NCI-H446 treated with DMSO at 0.1 percent for 48 hours (cell line): Measurements from ENCODE around the gene TATDN2.

Experiments
- DNase-seq: peaks from one replicate; lab custom pipeline; 2025; lab: John Stamatoyannopoulos, UW

The TATDN2 gene, protein sequence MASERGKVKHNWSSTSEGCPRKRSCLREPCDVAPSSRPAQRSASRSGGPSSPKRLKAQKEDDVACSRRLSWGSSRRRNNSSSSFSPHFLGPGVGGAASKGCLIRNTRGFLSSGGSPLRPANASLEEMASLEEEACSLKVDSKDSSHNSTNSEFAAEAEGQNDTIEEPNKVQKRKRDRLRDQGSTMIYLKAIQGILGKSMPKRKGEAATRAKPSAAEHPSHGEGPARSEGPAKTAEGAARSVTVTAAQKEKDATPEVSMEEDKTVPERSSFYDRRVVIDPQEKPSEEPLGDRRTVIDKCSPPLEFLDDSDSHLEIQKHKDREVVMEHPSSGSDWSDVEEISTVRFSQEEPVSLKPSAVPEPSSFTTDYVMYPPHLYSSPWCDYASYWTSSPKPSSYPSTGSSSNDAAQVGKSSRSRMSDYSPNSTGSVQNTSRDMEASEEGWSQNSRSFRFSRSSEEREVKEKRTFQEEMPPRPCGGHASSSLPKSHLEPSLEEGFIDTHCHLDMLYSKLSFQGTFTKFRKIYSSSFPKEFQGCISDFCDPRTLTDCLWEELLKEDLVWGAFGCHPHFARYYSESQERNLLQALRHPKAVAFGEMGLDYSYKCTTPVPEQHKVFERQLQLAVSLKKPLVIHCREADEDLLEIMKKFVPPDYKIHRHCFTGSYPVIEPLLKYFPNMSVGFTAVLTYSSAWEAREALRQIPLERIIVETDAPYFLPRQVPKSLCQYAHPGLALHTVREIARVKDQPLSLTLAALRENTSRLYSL

DNA sequence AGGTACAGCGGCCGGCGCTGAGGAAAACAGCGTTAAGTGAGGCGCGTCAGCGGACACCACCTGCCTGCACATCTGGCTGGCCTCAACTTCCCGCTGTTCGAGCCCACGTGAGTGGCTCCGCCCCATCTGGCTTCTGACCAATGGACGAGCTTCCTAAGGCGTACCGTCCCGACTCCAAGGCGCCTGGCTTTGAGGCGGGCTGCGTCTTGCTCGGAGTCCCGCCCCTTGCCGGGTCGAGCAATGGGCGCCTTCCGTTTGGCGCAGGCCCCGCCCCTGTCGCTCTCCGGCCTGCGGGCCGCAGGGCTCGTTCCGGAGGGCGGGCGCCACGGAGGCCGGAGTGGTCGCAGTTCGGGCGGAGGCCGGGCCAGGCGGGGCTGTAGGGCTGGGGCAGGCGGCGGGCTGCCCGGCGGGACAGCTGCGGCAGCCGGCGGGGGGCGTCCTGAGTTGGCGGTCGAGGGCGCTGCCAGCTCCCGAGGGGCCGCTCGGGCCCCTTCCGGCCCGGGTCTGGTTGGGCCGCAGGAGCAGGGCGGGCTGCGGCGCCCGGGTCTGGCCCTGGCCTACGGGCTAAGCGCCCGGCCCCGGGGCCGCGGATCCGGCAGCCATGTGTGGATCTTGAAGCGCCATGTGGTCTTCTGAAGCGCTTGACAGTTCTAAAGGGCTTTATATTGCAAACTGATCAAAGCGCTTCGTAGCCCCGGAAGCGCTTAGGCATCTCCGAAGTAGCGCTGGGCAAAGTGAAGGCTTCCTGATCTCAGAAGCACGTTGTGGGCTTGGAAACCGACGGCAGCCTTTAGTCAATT is at the start of gene TATDN2:
TSS of gene TATDN2 (plus strand) at position 276 of the 800 bp plus-strand sequence. CDS start 742 bp downstream, outside the sequence.
- peak; percentile 66 for DNase-seq

DNA sequence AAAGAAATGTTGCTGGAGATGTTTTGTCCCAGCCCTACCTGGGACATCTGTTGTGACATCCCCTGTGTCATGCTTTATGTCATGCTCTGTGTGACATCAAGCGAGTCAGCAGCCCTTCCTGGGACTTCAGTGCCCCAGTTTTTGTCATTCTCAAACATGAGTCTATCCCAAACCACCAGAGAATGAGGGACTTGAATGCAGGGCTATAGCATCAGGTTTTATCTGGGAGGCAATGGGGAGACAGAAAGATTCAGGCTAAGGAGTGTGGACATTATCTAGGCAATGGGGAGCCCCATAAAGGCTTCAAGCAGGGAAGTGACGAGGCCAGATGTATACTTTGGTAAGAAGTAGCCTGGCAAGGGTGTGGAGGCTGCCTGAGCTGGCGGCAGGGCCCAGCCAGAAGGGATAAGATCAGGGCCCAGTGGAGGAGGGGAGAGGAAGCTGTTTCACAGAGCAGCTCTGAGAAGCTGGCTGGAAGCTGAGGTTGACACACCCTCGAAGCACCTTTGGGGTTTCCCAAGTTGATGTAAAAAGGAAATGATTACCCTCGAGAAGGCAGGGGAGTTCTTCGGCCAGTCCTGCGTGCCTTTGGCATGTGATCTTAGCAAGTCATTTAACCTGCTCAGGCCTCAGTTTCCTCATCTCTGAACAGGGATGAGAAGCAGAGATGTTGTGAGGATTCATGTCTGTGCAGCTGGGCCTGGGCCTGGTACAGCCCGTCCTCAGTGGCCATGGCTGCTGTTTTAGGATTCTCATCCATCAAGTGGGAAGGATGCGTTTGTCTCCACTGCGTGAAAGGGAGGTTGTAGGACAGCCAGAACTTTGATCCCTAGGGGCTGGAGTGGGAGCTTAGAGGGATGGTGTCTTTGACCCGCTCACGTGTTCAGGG is 49.3 kb upstream of the TATDN2 start:
- DNase-seq, result no peak

DNA sequence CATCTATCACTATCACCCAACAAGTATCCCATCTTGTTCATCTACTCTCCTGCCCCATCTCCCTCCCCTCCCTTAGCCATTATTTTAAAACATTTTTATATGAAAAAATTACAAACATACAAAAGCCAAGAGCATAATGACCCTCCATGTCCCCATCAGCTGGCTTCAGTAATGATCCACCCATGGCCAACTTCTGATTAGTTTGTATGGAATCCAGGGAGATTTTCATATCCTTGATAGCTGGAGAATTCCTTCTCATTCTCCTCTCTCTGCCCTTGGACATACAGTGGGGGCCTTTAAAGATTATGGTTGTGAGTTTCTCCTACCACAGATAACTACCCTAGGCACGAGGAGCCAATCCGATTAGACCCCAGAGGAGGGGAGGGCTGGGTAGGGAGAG is 43.3 kb upstream of the TATDN2 start:
- no peak for DNase-seq

GRCh38 chr3:10205451-10206165 is 42.7 kb upstream of the TATDN2 start:
- no peak for DNase-seq

DNA sequence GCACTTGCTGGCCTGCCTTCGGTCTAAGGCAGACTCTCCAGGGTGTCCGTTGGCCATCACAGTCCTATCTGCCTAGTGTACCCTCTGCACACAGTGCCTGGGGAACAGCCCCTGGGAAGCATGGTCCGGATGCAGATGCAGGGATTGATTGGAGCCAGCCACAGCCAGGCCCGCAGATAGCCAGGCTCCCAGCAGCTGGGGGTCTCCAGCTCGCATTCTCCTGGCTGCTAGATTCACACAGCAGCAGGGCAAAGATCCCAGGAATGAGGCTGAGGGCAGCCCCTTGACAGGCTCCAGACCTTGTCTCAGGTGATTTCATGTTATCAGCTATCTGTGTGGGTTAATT is 42.1 kb upstream of the TATDN2 start:
- no peak for DNase-seq

DNA sequence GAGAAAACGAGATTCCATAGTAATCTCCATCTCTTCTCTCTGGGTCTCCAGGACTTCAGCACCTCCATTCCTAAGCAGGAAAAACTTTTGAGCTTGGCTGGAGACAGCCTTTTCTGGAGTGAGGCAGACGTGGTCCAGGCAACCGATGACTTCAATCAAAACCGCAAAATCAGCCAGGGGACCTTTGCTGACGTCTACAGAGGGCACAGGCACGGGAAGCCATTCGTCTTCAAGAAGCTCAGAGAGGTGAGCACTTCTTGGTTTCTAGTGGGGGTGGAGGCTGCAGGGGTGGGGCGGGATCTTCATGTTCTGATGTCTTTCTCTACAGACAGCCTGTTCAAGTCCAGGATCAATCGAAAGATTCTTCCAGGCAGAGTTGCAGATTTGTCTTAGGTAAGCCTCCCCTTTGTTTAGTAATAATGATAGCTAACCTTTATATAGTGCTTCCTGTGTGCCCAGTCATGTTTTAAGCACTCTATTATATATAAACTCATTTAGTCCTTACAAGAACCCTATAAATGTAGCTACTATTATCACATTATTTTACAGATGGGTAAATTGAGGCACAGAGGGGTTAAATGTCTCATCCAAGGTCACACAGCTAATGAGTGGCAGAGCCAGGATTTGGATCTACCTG is 35.0 kb upstream of the TATDN2 start:
- DNase-seq, result no peak

GRCh38 chr3:10215578-10216368 is 32.5 kb upstream of the TATDN2 start:
- DNase-seq, result no peak

DNA sequence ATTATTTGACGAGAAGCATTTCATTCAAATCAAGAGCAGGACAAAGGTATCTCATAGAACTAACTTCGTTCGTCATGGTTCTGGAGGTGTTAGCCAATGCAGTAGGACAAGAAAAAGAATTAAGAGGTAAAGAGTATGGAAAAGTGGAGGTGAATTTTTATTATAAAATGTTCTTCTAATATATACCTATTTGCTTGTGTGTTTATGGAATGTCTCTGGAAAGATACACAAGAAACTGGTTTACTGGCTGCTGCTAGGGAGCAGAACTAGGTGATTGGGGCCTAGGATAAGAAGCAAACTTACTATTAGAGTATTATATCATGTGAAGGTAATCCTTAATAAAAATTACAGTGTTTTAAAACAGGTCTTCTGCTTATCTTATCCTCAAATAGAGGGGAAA is 30.9 kb upstream of the TATDN2 start:
- DNase-seq, result no peak

DNA sequence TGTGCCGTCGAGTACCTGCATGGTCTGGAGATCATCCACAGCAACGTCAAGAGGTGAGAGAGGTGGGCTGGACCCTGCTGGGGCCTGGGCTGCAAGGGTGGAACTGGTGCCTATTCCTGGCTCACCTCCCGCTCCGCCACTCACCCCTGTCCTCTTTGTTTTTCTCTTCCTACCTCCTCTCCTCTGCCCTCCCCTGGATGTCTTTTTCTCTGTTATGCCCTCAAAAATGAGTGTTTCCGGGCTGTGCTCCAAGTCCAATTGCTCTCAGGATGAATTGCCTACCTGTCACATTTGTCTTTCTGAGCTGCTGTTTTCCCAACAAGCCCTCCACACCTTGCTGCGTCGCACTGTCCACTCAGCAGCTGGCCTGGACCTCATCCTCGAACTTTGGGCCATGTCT is 28.5 kb upstream of the TATDN2 start:
- DNase-seq, result no peak

- no peak for DNase-seq
These were observed 24.3 kb upstream of the TATDN2 start for GRCh38 chr3:10223676-10224639.

GRCh38 chr3:10224794-10225665 is 23.2 kb upstream of the TATDN2 start:
- DNase-seq, result peak; percentile 17

DNA sequence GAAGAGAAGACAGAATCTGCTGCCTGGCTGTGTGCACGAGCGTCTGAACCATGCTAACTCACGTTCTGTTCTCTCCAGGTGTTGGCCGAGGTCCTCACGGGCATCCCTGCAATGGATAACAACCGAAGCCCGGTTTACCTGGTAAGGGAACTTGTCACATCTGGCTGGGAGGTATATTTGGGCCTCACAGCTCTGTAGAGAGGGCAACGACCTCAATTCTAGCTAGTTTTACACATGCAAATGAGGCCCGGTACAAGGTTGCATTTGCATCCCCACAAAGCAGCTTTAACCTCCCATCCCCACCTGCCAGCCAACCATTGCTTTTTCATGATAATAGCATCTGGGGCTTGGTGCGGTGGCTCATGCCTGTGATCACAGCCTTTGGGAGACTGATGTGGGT is 22.0 kb upstream of the TATDN2 start:
- DNase-seq, result no peak

DNA sequence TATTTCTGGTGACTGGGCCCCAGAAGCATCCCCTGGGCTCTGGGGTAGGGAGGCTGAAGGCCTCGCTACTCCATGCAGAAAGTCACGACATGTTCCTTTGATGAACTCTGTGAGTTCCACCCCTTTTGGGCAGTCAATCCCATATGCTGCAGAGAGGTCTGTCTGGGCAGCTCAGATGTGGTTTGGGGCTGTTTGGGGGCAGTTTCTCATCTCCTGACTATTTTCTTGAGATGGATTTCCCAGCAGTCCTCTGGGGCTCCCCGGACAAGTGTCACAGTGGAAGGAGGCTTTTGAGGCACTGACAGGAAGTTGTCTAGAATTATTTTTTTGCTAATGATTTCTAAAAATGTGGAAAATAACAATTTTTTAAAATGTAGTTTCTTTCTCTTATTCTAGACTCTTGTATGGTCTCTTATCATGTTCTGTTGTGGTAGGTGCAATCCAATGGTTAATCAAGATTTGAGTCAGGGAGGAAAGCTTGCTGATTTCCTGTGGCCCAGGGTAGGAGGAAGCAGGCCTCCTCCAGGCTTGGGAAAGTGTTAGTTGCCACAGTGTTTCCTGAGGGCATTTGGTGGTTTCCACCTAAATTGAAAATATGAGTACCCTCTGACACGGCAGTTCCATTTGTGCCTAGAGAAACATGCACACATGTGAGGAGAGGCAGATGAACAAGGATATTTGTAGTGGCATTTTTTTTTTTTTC is 19.9 kb upstream of the TATDN2 start:
- no peak for DNase-seq

DNA sequence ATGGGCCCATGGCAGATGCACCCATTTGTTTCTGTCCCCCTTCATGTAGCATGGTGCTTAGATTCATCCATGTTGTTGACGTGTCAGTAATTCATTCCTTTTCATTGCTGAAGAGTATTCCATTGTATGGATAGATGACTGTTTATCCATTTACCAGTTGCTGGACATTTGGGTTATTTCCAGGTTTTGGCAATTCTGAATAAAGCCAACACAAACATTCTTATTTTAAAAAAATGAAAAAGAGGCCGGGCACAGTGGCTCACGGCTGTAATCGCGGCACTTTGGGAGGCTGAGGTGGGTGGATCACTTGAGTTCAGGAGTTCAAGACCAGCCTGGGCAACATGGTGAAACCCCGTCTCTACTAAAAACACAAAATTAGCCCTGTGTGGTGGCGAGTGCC is 18.7 kb upstream of the TATDN2 start:
- no peak for DNase-seq

GRCh38 chr3:10232137-10232536 is 16.1 kb upstream of the TATDN2 start:
- DNase-seq, result no peak

DNA sequence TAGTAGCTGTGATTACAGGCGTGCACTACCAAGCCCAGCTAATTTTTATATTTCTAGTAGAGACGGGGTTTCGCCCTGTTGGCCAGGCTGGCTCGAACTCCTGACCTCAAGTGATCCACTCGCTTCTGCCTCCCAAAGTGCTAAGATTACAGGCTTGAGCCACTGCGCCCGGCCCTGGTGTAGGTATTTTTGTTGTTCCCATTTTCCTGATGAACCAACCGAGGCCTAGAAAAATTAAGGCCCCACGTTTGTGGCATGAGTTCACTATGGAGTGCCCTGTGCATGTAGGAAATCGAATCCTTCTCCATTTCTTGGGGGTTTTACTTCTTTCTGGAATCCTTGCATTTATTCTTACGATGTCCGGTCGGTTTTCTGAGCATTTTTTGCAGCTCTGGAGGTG is 14.3 kb upstream of the TATDN2 start:
- DNase-seq, result no peak
